ENCODE measurements around the gene PLCB4.

DNA sequence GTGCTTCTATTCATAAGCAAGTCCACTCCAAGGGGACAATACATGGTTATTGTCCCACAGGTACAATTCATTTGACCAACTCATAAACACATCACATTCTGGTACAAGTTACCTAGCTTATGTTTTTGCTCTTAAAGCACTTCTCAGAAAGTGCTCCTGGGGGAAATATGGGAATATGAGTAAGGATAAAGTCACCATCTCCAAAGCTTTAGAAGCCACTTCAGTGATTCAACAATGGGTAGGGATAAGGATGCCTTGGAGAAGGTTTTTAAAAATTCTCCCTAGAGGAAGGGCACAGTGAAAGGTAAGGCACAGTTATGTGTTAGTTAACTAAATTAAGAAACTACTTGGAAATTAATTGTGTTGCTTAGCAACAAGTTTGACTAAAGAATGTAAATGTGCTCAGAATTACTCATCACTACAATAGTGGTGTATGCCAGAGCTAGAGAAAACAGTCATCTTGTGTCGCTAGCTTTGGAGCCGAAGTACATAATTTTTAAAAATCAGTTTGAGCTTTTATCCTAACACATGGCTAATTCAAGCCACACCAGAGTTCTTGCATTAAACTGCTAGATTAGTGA lies 406.0 kb downstream of the PLCB4 start:
- TF ChIP-seq, protein P1, sequence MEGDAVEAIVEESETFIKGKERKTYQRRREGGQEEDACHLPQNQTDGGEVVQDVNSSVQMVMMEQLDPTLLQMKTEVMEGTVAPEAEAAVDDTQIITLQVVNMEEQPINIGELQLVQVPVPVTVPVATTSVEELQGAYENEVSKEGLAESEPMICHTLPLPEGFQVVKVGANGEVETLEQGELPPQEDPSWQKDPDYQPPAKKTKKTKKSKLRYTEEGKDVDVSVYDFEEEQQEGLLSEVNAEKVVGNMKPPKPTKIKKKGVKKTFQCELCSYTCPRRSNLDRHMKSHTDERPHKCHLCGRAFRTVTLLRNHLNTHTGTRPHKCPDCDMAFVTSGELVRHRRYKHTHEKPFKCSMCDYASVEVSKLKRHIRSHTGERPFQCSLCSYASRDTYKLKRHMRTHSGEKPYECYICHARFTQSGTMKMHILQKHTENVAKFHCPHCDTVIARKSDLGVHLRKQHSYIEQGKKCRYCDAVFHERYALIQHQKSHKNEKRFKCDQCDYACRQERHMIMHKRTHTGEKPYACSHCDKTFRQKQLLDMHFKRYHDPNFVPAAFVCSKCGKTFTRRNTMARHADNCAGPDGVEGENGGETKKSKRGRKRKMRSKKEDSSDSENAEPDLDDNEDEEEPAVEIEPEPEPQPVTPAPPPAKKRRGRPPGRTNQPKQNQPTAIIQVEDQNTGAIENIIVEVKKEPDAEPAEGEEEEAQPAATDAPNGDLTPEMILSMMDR (IDR thresholded peaks at IDR 0.05): no peak
- TF ChIP-seq EZH2 (IDR thresholded peaks at IDR 0.05): no peak
